CD4-positive, alpha-beta T cell treated with Interleukin-17A for 4 hours (primary cell): ENCODE measurements around the gene IRF5.
A peak's percentile ranks its signal among the peaks of the same experiment; 100 is the strongest.

Experiments
- DNase-seq: peaks from one replicate; pipeline ENCODE4 v3.0.0-alpha.2; 2020; ENCODE audit warnings: mixed read lengths

Gene IRF5

GRCh38 chr7:128937647-128938543, at the start of gene IRF5:
IRF5 (plus strand) TSS chr7:128937927; CDS start chr7:128942082, 4,155 bp downstream.
- peak; percentile 26 for DNase-seq

- no peak for DNase-seq
These were observed 49.5 kb upstream of the IRF5 start for GRCh38 chr7:128888039-128888755.

GRCh38 chr7:128888756-128889095, 49.0 kb upstream of the IRF5 start:
- DNase-seq = no peak

GRCh38 chr7:128889121-128889520, 48.6 kb upstream of the IRF5 start:
- no peak for DNase-seq

- no peak for DNase-seq
These were observed 47.2 kb upstream of the IRF5 start for GRCh38 chr7:128890306-128891109.

GRCh38 chr7:128891110-128891941, 46.4 kb upstream of the IRF5 start:
- peak; percentile 21 for DNase-seq

GRCh38 chr7:128891942-128892269, 45.8 kb upstream of the IRF5 start:
- DNase-seq = no peak

GRCh38 chr7:128892521-128893250, 45.0 kb upstream of the IRF5 start:
- DNase-seq = no peak

GRCh38 chr7:128893251-128894100, 44.3 kb upstream of the IRF5 start:
- DNase-seq = no peak

GRCh38 chr7:128894101-128894440, 43.7 kb upstream of the IRF5 start:
- DNase-seq = no peak

- no peak for DNase-seq
These were observed 42.4 kb upstream of the IRF5 start for GRCh38 chr7:128895320-128895719.

- DNase-seq = no peak
These were observed 38.3 kb upstream of the IRF5 start for GRCh38 chr7:128899392-128899791.

GRCh38 chr7:128900237-128900636, 37.5 kb upstream of the IRF5 start:
- no peak for DNase-seq

- DNase-seq = no peak
These were observed 34.8 kb upstream of the IRF5 start for GRCh38 chr7:128902761-128903585.

- DNase-seq = no peak
These were observed 33.9 kb upstream of the IRF5 start for GRCh38 chr7:128903621-128904361.

- DNase-seq = peak; percentile 35
These were observed 33.1 kb upstream of the IRF5 start for GRCh38 chr7:128904381-128905197.

GRCh38 chr7:128906001-128906765, 31.5 kb upstream of the IRF5 start:
- no peak for DNase-seq
